ENCODE results near the gene PRUNE1. TPM values are rescaled to one million over a fixed set of nuclear protein-coding genes. Genes with fewer than 3 reads are reported as not detected.

Gene PRUNE1
- total RNA-seq, 1 experiment from 2014 or later: 19.3 TPM

DNA sequence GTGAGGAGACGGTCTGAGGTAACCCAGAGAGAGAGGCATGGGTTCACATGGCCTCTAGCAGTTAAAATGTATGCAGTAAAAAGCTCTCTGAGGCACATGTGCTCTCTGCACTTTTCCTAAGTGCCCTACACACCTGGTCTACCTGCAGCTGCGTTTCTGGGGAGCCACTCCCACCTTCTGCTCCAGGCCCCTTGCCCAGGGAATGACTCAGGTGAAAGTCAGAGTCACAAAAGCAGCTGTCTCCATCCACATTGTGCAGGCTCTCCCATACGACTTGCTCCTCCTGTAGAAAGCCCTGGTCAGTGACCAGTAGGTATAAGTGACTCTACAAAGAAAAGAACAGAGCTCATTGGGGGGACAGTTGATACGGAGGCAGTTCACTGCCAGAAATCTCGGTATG is 10.3 kb upstream of the PRUNE1 start:
- ChIA-PET POLR2A (ENCODE audit: low non-redundant PET) (no interaction called here), CTCF (interaction anchor here (3.3 kb wide), 1 partner anchor 8 kb away, joined by 26 read pairs; the partner anchor contains the start of gene MINDY1)
- H3K4me1 ChIP-seq (ENCODE audit: insufficient read depth, low read length, poor library complexity, severe bottlenecking): no peaks in the 10 kb centered on the region
- DNase-seq (ENCODE audit: low spot score): no peak
- H3K9me3 ChIP-seq (ENCODE audit: low read depth, low read length, poor library complexity, severe bottlenecking): no peaks in the 10 kb centered on the region
- intact Hi-C loops (cut with micrococcal nuclease; ENCODE audit: unreplicated experiment): loop anchor here (5.0 to 10.0 kb wide), 2 partner anchors 523 to 741 kb away; partner anchors contain the start of gene CA14
- TF ChIP-seq, protein P1, sequence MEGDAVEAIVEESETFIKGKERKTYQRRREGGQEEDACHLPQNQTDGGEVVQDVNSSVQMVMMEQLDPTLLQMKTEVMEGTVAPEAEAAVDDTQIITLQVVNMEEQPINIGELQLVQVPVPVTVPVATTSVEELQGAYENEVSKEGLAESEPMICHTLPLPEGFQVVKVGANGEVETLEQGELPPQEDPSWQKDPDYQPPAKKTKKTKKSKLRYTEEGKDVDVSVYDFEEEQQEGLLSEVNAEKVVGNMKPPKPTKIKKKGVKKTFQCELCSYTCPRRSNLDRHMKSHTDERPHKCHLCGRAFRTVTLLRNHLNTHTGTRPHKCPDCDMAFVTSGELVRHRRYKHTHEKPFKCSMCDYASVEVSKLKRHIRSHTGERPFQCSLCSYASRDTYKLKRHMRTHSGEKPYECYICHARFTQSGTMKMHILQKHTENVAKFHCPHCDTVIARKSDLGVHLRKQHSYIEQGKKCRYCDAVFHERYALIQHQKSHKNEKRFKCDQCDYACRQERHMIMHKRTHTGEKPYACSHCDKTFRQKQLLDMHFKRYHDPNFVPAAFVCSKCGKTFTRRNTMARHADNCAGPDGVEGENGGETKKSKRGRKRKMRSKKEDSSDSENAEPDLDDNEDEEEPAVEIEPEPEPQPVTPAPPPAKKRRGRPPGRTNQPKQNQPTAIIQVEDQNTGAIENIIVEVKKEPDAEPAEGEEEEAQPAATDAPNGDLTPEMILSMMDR (conservative IDR thresholded peaks at IDR 0.05; ENCODE audit: low read depth, low read length): no peak
- no peak for TF ChIP-seq EZH2 (IDR thresholded peaks at IDR 0.05; ENCODE audit: borderline replicate concordance, low read depth, low read length, poor library complexity, severe bottlenecking)
- no TSS peak for BruUV-seq (replicated peaks)
- H3K27me3 ChIP-seq (replicated peaks; ENCODE audit: insufficient read depth, low read depth, low read length, poor library complexity): no peaks in the 10 kb centered on the region
- peaks cover 2% of the 10 kb centered on the region for H3K36me3 ChIP-seq (ENCODE audit: insufficient read depth, low read length, poor library complexity, severe bottlenecking)
- H3K27ac ChIP-seq (ENCODE audit: low read depth, low read length, poor library complexity, severe bottlenecking): no peak overlapping the region
- H3K4me3 ChIP-seq (ENCODE audit: low read depth, low read length, poor library complexity, severe bottlenecking): no peak overlapping the region

DNA sequence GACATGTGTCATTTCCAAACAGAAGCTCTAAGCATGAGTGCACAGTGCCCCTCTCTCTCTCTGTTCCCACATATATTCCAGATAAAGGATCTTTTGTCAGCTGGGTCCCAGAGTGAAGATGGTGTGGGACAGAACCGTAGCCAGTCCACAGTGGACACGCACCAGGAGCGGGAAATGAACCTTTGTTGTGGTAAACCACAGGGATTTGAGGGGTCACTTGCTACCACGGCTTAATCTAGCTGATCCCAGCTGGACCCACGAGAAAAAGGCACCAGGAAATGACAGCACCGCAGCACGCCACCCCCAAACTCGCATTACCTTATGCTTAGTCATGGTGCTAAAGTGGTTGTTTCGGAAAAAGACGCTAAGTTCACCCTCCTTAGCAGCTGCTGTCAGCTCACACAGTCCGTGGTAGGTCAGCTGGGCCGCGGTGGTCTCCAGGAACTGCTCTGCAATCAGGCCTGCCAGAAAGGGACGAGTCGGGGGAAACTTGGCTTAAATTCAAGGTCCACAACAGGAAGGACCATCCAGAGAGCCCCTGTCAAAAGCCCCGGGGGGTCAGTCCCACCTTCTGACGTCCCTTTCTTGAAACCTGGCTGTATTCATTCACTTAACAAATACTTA is 9.1 kb upstream of the PRUNE1 start:
- BruUV-seq (replicated peaks): no TSS peak
- DNase-seq (ENCODE audit: low spot score): no peak
- Histone ChIP-seq H3K36me3 (ENCODE audit: insufficient read depth, low read length, poor library complexity, severe bottlenecking) (peaks cover 2% of the 10 kb centered on the region), H3K9me3 (ENCODE audit: low read depth, low read length, poor library complexity, severe bottlenecking) (no peaks in the 10 kb centered on the region), H3K27ac (ENCODE audit: low read depth, low read length, poor library complexity, severe bottlenecking) (no peak overlapping the region), H3K27me3 (replicated peaks; ENCODE audit: insufficient read depth, low read depth, low read length, poor library complexity) (no peaks in the 10 kb centered on the region), H3K4me1 (ENCODE audit: insufficient read depth, low read length, poor library complexity, severe bottlenecking) (no peaks in the 10 kb centered on the region), H3K4me3 (ENCODE audit: low read depth, low read length, poor library complexity, severe bottlenecking) (no peak overlapping the region)
- intact Hi-C loops (cut with micrococcal nuclease; ENCODE audit: unreplicated experiment): loop anchor here (5.0 to 10.0 kb wide), 2 partner anchors 524 to 742 kb away; partner anchors contain the start of gene CA14
- POLR2A ChIA-PET (ENCODE audit: low non-redundant PET): no interaction called here
- no peak for TF ChIP-seq EZH2 (IDR thresholded peaks at IDR 0.05; ENCODE audit: borderline replicate concordance, low read depth, low read length, poor library complexity, severe bottlenecking)
- TF ChIP-seq, protein P1 (conservative IDR thresholded peaks at IDR 0.05; ENCODE audit: low read depth, low read length): no peak
- CTCF ChIA-PET: no interaction called here

DNA sequence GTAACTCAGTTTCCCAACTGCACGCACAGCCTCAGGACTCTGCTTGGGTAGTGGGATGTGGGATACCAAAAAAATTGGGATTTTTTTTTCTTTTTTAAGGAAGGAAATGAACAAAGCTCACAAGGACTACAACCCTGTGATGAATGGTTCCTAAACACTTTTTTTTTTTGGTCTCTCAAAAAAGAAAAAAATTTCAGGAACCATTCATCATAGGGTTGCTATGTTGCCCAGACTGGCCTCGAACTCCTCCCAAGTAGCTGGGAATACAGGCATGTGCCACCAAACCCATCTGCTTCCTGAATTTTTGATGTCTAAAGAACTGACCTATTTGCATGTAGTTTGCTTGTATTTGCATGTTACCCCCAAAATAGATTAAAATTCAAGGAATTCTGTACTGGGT is 8.3 kb upstream of the PRUNE1 start:
- no peak for TF ChIP-seq EZH2 (IDR thresholded peaks at IDR 0.05; ENCODE audit: borderline replicate concordance, low read depth, low read length, poor library complexity, severe bottlenecking)
- TF ChIP-seq, protein P1 (conservative IDR thresholded peaks at IDR 0.05; ENCODE audit: low read depth, low read length): no peak
- H3K36me3 ChIP-seq (ENCODE audit: insufficient read depth, low read length, poor library complexity, severe bottlenecking): peaks cover 2% of the 10 kb centered on the region
- BruUV-seq (replicated peaks): no TSS peak
- DNase-seq (ENCODE audit: low spot score): no peak
- no peak overlapping the region for H3K4me3 ChIP-seq (ENCODE audit: low read depth, low read length, poor library complexity, severe bottlenecking)
- no peaks in the 10 kb centered on the region for H3K4me1 ChIP-seq (ENCODE audit: insufficient read depth, low read length, poor library complexity, severe bottlenecking)
- POLR2A ChIA-PET (ENCODE audit: low non-redundant PET): no interaction called here
- intact Hi-C loops (cut with micrococcal nuclease; ENCODE audit: unreplicated experiment): loop anchor here (5.0 to 10.0 kb wide), 2 partner anchors 525 to 743 kb away; partner anchors contain the start of gene CA14
- H3K27ac ChIP-seq (ENCODE audit: low read depth, low read length, poor library complexity, severe bottlenecking): no peak overlapping the region
- no peaks in the 10 kb centered on the region for H3K27me3 ChIP-seq (replicated peaks; ENCODE audit: insufficient read depth, low read depth, low read length, poor library complexity)
- CTCF ChIA-PET: no interaction called here
- H3K9me3 ChIP-seq (ENCODE audit: low read depth, low read length, poor library complexity, severe bottlenecking): no peaks in the 10 kb centered on the region
